ENCODE results near the gene WDR90. TPM values are rescaled to one million over a fixed set of nuclear protein-coding genes. Genes with fewer than 3 reads are reported as not detected.

WDR90 gene
- total RNA-seq, 1 experiment from 2014 or later = 147 TPM

GRCh38 chr16:630815-631405 lies 18.3 kb upstream of the WDR90 start, which contains the start of gene WFIKKN1:
WFIKKN1 (plus strand) TSS chr16:630985; CDS start chr16:631254, 269 bp downstream.
- Histone ChIP-seq H3K36me3 (ENCODE audit: insufficient read depth, low read length, poor library complexity, severe bottlenecking) (peaks cover 4% of the 10 kb centered on the region), H3K27me3 (replicated peaks; ENCODE audit: insufficient read depth, low read depth, low read length, poor library complexity) (no peaks in the 10 kb centered on the region), H3K9me3 (ENCODE audit: low read depth, low read length, poor library complexity, severe bottlenecking) (no peaks in the 10 kb centered on the region), H3K4me1 (ENCODE audit: insufficient read depth, low read length, poor library complexity, severe bottlenecking) (no peaks in the 10 kb centered on the region), H3K27ac (ENCODE audit: low read depth, low read length, poor library complexity, severe bottlenecking) (peak within 1 kb of the TSS; percentile 28), H3K4me3 (ENCODE audit: low read depth, low read length, poor library complexity, severe bottlenecking) (no peak within 1 kb of the TSS)
- DNase-seq (ENCODE audit: low spot score) = no peak
- CTCF ChIA-PET = no interaction called here
- intact Hi-C loops (cut with micrococcal nuclease; ENCODE audit: unreplicated experiment) = no loop called here
- TF ChIP-seq CTCF (conservative IDR thresholded peaks at IDR 0.05; ENCODE audit: low read depth, low read length) (no peak), EZH2 (IDR thresholded peaks at IDR 0.05; ENCODE audit: borderline replicate concordance, low read depth, low read length, poor library complexity, severe bottlenecking) (no peak)
- POLR2A ChIA-PET (ENCODE audit: low non-redundant PET) = no interaction called here
- no TSS peak for BruUV-seq (replicated peaks)

DNA sequence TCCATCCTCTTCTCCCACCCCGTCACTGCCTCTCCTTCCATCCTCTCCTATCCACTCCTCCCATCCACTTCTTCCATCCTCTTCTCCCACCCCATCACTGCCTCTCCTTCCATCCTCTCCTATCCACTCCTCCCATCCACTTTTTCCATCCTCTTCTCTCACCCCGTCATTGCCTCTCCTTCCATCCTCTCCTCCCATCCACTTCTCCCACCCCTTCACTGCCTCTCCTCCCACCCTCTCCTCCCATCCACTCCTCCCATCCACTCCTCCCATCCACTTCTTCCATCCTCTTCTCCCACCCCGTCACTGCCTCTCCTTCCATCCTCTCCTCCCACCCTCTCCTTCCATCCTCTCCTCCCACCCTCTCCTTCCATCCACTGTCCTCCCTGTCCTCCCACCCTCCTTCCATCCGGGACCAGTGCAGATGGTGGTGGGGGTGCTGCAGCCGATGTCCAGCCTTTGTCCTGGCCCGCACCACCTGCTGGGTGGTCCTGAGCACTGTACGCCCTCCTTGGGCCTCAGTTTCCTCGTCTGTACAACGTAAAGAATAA lies 17.3 kb upstream of the WDR90 start:
- Histone ChIP-seq H3K27ac (ENCODE audit: low read depth, low read length, poor library complexity, severe bottlenecking) (no peak overlapping the region), H3K4me1 (ENCODE audit: insufficient read depth, low read length, poor library complexity, severe bottlenecking) (no peaks in the 10 kb centered on the region), H3K27me3 (replicated peaks; ENCODE audit: insufficient read depth, low read depth, low read length, poor library complexity) (no peaks in the 10 kb centered on the region), H3K4me3 (ENCODE audit: low read depth, low read length, poor library complexity, severe bottlenecking) (no peak overlapping the region), H3K9me3 (ENCODE audit: low read depth, low read length, poor library complexity, severe bottlenecking) (no peaks in the 10 kb centered on the region), H3K36me3 (ENCODE audit: insufficient read depth, low read length, poor library complexity, severe bottlenecking) (no peaks in the 10 kb centered on the region)
- intact Hi-C loops (cut with micrococcal nuclease; ENCODE audit: unreplicated experiment) = no loop called here
- no TSS peak for BruUV-seq (replicated peaks)
- TF ChIP-seq EZH2 (IDR thresholded peaks at IDR 0.05; ENCODE audit: borderline replicate concordance, low read depth, low read length, poor library complexity, severe bottlenecking) = no peak
- TF ChIP-seq CTCF (conservative IDR thresholded peaks at IDR 0.05; ENCODE audit: low read depth, low read length) = no peak
- POLR2A ChIA-PET (ENCODE audit: low non-redundant PET) = no interaction called here
- CTCF ChIA-PET = no interaction called here
- no peak for DNase-seq (ENCODE audit: low spot score)

DNA sequence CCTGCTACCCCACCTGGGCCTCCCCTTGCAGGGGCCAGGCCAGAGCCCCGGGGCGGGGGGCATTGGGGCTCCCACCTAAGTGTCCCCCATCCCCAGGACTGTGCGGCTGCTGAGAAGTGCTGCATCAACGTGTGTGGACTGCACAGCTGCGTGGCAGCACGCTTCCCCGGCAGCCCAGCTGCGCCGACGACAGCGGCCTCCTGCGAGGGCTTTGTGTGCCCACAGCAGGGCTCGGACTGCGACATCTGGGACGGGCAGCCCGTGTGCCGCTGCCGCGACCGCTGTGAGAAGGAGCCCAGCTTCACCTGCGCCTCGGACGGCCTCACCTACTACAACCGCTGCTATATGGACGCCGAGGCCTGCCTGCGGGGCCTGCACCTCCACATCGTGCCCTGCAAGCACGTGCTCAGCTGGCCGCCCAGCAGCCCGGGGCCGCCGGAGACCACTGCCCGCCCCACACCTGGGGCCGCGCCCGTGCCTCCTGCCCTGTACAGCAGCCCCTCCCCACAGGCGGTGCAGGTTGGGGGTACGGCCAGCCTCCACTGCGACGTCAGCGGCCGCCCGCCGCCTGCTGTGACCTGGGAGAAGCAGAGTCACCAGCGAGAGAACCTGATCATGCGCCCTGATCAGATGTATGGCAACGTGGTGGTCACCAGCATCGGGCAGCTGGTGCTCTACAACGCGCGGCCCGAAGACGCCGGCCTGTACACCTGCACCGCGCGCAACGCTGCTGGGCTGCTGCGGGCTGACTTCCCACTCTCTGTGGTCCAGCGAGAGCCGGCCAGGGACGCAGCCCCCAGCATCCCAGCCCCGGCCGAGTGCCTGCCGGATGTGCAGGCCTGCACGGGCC lies 16.5 kb upstream of the WDR90 start:
- CTCF ChIA-PET = no interaction called here
- H3K27ac ChIP-seq (ENCODE audit: low read depth, low read length, poor library complexity, severe bottlenecking) = no peak overlapping the region
- POLR2A ChIA-PET (ENCODE audit: low non-redundant PET) = no interaction called here
- intact Hi-C loops (cut with micrococcal nuclease; ENCODE audit: unreplicated experiment) = no loop called here
- no peak overlapping the region for H3K4me3 ChIP-seq (ENCODE audit: low read depth, low read length, poor library complexity, severe bottlenecking)
- no peak for DNase-seq (ENCODE audit: low spot score)
- no peaks in the 10 kb centered on the region for H3K27me3 ChIP-seq (replicated peaks; ENCODE audit: insufficient read depth, low read depth, low read length, poor library complexity)
- H3K4me1 ChIP-seq (ENCODE audit: insufficient read depth, low read length, poor library complexity, severe bottlenecking) = no peaks in the 10 kb centered on the region
- TF ChIP-seq CTCF (conservative IDR thresholded peaks at IDR 0.05; ENCODE audit: low read depth, low read length) (no peak), EZH2 (IDR thresholded peaks at IDR 0.05; ENCODE audit: borderline replicate concordance, low read depth, low read length, poor library complexity, severe bottlenecking) (no peak)
- no peaks in the 10 kb centered on the region for H3K36me3 ChIP-seq (ENCODE audit: insufficient read depth, low read length, poor library complexity, severe bottlenecking)
- no TSS peak for BruUV-seq (replicated peaks)
- no peaks in the 10 kb centered on the region for H3K9me3 ChIP-seq (ENCODE audit: low read depth, low read length, poor library complexity, severe bottlenecking)
